Measurements from ENCODE around the gene PLXNA2. TPM values are rescaled to one million over a fixed set of nuclear protein-coding genes. Genes with fewer than 3 reads are reported as not detected.

PLXNA2 gene
- total RNA-seq, 2 experiments from 2014 or later: 0.13 to 0.23 TPM

DNA sequence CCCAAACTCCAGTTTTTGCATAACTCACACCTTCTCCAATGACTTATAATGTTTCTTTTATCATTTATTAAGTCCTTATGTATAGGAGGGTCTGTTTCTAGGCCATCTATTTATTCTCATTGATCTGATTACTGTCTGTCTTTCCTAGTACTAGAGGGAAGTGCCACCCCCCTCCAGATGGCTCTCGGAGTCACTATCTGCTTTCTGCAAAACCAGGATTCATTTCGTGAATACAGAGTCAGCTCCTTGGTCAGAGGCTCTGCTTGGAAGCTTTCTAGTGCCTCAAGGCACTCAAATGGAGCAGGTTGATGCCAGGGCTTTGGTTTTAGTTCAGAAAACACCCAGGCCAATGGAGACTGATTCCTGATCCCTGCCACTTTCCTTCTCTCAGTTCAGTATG is 231.0 kb downstream of the PLXNA2 start:
- Mint-ChIP-seq H3K27me3 (no peaks in the 10 kb centered on the region), H3K9me3 (no peaks in the 10 kb centered on the region), H3K36me3 (ENCODE audit: low read depth) (no peaks in the 10 kb centered on the region), H3K4me3 (no peak overlapping the region), H3K27ac (no peak overlapping the region), H3K4me1 (ENCODE audit: low read depth) (no peaks in the 10 kb centered on the region)
- CTCF ChIA-PET: interaction anchor here (1.0 to 1.6 kb wide), 3 partner anchors 9 to 15 kb away, joined by 3 to 11 read pairs (median 6); no protein-coding TSS in a partner anchor
- TF ChIP-seq, protein P1, sequence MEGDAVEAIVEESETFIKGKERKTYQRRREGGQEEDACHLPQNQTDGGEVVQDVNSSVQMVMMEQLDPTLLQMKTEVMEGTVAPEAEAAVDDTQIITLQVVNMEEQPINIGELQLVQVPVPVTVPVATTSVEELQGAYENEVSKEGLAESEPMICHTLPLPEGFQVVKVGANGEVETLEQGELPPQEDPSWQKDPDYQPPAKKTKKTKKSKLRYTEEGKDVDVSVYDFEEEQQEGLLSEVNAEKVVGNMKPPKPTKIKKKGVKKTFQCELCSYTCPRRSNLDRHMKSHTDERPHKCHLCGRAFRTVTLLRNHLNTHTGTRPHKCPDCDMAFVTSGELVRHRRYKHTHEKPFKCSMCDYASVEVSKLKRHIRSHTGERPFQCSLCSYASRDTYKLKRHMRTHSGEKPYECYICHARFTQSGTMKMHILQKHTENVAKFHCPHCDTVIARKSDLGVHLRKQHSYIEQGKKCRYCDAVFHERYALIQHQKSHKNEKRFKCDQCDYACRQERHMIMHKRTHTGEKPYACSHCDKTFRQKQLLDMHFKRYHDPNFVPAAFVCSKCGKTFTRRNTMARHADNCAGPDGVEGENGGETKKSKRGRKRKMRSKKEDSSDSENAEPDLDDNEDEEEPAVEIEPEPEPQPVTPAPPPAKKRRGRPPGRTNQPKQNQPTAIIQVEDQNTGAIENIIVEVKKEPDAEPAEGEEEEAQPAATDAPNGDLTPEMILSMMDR (IDR thresholded peaks at IDR 0.05): no peak
- intact Hi-C loops (cut with micrococcal nuclease): no loop called here
- ATAC-seq: no peak
- POLR2A ChIA-PET: no interaction called here
- no peak for DNase-seq

DNA sequence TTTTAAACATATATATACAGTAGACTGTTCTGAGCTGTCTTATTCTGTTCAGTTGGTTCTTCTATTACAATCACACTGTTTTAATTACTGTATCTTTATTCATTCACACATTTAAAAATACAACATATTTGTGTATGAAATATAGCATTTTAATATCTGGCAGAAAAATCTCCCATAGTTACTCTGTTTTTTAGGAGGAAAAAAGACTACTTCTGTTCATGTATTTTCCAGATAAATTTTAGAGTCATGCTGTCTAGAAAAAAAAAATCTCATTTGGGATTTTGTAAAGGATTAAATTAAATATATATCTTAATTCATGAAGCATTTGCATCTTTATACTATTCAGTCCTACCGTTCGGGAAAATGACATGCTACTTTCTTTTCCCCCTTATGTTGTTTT is 231.5 kb downstream of the PLXNA2 start:
- no peak for ATAC-seq
- intact Hi-C loops (cut with micrococcal nuclease): no loop called here
- ChIA-PET POLR2A (no interaction called here), CTCF (interaction anchor here (1.6 kb wide), 1 partner anchor 9 kb away, joined by 11 read pairs; no protein-coding TSS in a partner anchor)
- H3K36me3 Mint-ChIP-seq (ENCODE audit: low read depth): no peaks in the 10 kb centered on the region
- H3K9me3 Mint-ChIP-seq: no peaks in the 10 kb centered on the region
- TF ChIP-seq, protein P1 (IDR thresholded peaks at IDR 0.05): no peak
- H3K27me3 Mint-ChIP-seq: no peaks in the 10 kb centered on the region
- DNase-seq: no peak
- no peak overlapping the region for H3K4me3 Mint-ChIP-seq
- H3K4me1 Mint-ChIP-seq (ENCODE audit: low read depth): no peaks in the 10 kb centered on the region
- H3K27ac Mint-ChIP-seq: no peak overlapping the region

DNA sequence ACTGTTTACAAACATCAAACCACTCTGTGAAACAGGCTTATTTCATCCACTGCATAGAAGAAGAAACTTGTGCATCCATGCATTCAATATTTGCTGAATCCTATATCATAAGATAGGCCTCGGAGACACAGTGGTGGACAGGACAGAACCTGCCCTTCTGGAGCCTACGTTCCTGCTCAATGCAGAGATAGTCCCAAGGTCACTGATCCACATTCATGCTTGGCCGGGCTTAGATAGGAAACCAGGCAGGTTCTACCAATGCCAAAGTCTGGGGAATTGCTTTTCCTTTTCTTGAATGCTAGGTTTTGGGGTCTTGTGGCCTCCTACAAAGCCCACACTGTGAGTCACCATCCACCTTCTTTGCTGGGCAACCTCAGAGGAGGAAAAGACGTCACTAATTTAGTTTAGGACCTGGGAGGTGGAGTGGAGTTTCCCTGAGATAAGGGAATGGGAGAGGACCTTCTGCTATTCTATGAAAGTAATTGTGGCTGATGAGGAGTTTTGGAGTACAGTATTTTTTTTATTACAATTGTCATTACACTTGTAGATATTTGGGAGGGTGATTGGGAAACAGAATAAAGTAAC is 233.6 kb downstream of the PLXNA2 start:
- H3K36me3 Mint-ChIP-seq (ENCODE audit: low read depth): no peaks in the 10 kb centered on the region
- H3K9me3 Mint-ChIP-seq: no peaks in the 10 kb centered on the region
- no peak for ATAC-seq
- no peak overlapping the region for H3K27ac Mint-ChIP-seq
- ChIA-PET CTCF (no interaction called here), POLR2A (no interaction called here)
- intact Hi-C loops (cut with micrococcal nuclease): no loop called here
- no peaks in the 10 kb centered on the region for H3K4me1 Mint-ChIP-seq (ENCODE audit: low read depth)
- no peaks in the 10 kb centered on the region for H3K27me3 Mint-ChIP-seq
- TF ChIP-seq, protein P1 (IDR thresholded peaks at IDR 0.05): no peak
- H3K4me3 Mint-ChIP-seq: no peak overlapping the region
- no peak for DNase-seq

DNA sequence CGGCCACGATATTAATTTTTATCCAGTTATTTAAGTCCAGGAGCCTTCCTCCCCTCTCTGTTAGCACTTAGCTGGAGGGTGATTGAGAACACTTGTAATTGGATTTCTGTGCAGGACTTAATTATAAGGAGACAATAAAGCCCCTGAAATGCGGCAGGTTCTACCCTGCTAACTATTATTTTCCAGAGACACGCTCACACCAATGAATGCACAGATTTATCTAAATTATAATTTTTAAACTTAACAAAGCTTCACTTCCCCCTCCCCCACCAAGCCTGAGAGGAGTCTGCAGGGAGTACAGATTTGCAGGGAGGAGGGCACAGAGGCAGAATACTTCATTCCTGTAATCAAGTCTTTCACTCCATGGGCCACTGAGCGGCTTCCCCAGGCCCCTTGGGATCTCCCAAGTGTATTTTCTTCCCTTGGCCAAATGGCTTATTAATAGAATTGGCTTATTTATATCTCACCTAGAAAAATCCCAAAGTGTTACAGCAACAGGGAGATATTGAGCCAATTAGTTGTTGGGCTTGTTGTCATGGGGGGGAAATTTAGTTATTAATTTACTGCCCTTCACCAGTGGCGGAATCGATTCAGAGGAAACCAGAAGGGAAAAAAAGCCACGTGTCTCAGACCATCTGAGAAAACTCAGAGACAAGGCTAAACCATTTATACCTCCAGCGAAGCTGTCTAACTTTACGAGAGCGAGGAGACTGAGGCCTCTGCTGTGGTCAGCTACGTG is 234.3 kb downstream of the PLXNA2 start:
- intact Hi-C loops (cut with micrococcal nuclease): no loop called here
- Mint-ChIP-seq H3K27ac (no peak overlapping the region), H3K4me3 (no peak overlapping the region), H3K4me1 (ENCODE audit: low read depth) (no peaks in the 10 kb centered on the region), H3K9me3 (no peaks in the 10 kb centered on the region), H3K27me3 (no peaks in the 10 kb centered on the region), H3K36me3 (ENCODE audit: low read depth) (no peaks in the 10 kb centered on the region)
- TF ChIP-seq, protein P1 (IDR thresholded peaks at IDR 0.05): no peak
- POLR2A ChIA-PET: no interaction called here
- ATAC-seq (no peak), DNase-seq (no peak)
- CTCF ChIA-PET: interaction anchor here (1.0 to 4.1 kb wide), 3 partner anchors 12 to 47 kb away, joined by 3 to 21 read pairs (median 4); no protein-coding TSS in a partner anchor

DNA sequence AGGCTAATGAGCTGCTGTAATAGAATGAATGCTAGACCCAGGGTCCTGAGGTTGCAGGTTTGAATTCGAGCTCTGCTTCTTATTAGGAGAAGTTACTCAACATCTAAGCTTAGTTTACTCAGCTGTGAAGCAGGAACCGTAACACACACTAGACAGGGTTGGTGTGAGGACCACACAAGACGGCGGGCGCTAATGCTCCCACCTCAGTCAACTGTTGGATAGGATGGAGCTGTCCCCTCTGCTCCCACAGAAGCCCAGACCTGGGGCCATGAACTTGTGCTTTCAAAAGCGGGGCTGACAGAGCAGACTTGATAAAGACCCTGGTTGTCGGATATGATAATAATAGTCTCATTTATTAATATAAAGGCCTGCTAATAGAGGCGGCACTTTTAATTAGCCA is 234.9 kb downstream of the PLXNA2 start:
- ChIA-PET CTCF (interaction anchor here (1.0 to 4.1 kb wide), 4 partner anchors 13 to 124 kb away, joined by 3 to 21 read pairs (median 6); no protein-coding TSS in a partner anchor), POLR2A (no interaction called here)
- Mint-ChIP-seq H3K9me3 (no peaks in the 10 kb centered on the region), H3K4me1 (ENCODE audit: low read depth) (no peaks in the 10 kb centered on the region), H3K4me3 (no peak overlapping the region), H3K27me3 (no peaks in the 10 kb centered on the region), H3K27ac (no peak overlapping the region), H3K36me3 (ENCODE audit: low read depth) (no peaks in the 10 kb centered on the region)
- intact Hi-C loops (cut with micrococcal nuclease): no loop called here
- DNase-seq (no peak), ATAC-seq (no peak)
- TF ChIP-seq, protein P1 (IDR thresholded peaks at IDR 0.05): no peak
